Parathyroid adenoma (tissue), 2 donors: ENCODE data around the gene KDR.

Source experiments
- H2AFZ ChIP-seq: fragments of 300-600 bp; sonication (generic); one replicate; pipeline ENCODE4 v1.7.0; 2017; ENCODE audit warnings: antibody characterized with exemption, mild to moderate bottlenecking
- H3K27ac ChIP-seq: fragments of 300-600 bp; sonication (generic); one replicate; pipeline ENCODE4 v1.7.0; 2017
- H3K27me3 ChIP-seq: fragments of 300-600 bp; sonication (generic); one replicate; pipeline ENCODE4 v1.7.0; 2017; ENCODE audit warnings: low read length; ENCODE audit not compliant: control insufficient read depth, insufficient read depth
- H3K36me3 ChIP-seq: fragments of 300-600 bp; sonication (generic); one replicate; pipeline ENCODE4 v1.7.0; 2017; ENCODE audit warnings: low read length; ENCODE audit not compliant: control insufficient read depth, insufficient read depth
- H3K4me1 ChIP-seq: fragments of 300-600 bp; sonication (generic); one replicate; pipeline ENCODE4 v1.7.0; 2017; ENCODE audit warnings: control low read depth
- H3K4me2 ChIP-seq: fragments of 300-600 bp; sonication (generic); one replicate; pipeline ENCODE4 v1.7.0; 2017; ENCODE audit warnings: low read length
- H3K4me3 ChIP-seq: fragments of 300-600 bp; sonication (generic); one replicate; pipeline ENCODE4 v1.7.0; 2017; ENCODE audit warnings: low read depth, low read length
- H3K79me2 ChIP-seq: fragments of 300-600 bp; sonication (generic); one replicate; pipeline ENCODE4 v1.7.0; 2017; ENCODE audit warnings: control low read depth
- H3K9ac ChIP-seq: fragments of 300-600 bp; sonication (generic); one replicate; pipeline ENCODE4 v1.7.0; 2017; ENCODE audit warnings: mild to moderate bottlenecking
- H3K9me3 ChIP-seq: fragments of 300-600 bp; sonication (generic); one replicate; pipeline ENCODE4 v1.7.0; 2017; ENCODE audit warnings: low read length; ENCODE audit not compliant: control insufficient read depth
- TF ChIP-seq, protein P1 (sequence below): fragments of 300-600 bp; sonication (generic); IDR thresholded peaks from one replicate; pipeline ENCODE4 v1.7.0; 2017; ENCODE audit warnings: antibody characterized with exemption, mild to moderate bottlenecking
- donor health status: primary hyperparathyroidism.

The KDR gene

DNA sequence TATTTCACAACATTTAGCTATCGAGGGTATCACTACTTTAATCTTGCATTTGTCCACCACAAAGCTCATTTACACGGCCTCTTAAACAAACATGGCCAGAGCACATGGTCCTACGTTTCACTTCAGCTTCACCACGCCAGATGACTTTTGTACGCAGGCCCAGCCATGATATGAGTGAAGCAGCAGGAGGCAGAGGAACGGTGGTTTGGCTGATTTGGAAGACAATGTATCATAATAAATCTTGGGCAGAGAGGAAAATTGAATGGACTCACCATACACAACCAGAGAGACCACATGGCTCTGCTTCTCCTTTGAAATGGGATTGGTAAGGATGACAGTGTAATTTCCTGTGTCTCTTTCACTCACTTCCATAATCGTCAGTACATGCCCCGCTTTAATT is 15.3 kb downstream of the KDR start:
- Histone ChIP-seq H3K27ac (no peak overlapping the region), H3K79me2 (no peaks in the 10 kb centered on the region), H3K9me3 (no peaks in the 10 kb centered on the region), H3K4me3 (no peak overlapping the region), H2AFZ (no peak overlapping the region), H3K27me3 (no peaks in the 10 kb centered on the region), H3K4me1 (no peaks in the 10 kb centered on the region), H3K4me2 (no peak overlapping the region), H3K36me3 (no peaks in the 10 kb centered on the region), H3K9ac (no peak overlapping the region)
- TF ChIP-seq, protein P1, sequence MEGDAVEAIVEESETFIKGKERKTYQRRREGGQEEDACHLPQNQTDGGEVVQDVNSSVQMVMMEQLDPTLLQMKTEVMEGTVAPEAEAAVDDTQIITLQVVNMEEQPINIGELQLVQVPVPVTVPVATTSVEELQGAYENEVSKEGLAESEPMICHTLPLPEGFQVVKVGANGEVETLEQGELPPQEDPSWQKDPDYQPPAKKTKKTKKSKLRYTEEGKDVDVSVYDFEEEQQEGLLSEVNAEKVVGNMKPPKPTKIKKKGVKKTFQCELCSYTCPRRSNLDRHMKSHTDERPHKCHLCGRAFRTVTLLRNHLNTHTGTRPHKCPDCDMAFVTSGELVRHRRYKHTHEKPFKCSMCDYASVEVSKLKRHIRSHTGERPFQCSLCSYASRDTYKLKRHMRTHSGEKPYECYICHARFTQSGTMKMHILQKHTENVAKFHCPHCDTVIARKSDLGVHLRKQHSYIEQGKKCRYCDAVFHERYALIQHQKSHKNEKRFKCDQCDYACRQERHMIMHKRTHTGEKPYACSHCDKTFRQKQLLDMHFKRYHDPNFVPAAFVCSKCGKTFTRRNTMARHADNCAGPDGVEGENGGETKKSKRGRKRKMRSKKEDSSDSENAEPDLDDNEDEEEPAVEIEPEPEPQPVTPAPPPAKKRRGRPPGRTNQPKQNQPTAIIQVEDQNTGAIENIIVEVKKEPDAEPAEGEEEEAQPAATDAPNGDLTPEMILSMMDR = no peak

DNA sequence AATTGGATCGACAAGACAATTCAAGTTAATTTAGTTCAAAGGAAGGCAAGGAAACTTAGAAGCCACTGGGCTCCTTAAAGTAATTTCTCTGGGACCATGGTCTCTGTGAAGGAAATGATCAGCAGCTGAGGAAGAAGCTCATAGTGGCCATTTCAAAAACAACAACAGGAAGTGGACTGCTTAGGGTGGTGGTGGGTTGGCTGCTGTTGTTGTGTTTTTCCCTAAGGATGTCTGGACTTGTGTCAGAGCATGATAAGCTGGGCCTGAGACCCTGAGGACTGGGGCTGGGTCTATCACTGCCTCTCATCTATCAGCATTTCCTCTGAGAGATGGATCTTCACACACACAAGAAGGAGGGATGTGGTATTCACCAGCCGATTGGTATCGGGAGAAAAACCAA is 18.3 kb downstream of the KDR start:
- Histone ChIP-seq H3K36me3 (no peaks in the 10 kb centered on the region), H3K9me3 (no peaks in the 10 kb centered on the region), H3K4me1 (no peaks in the 10 kb centered on the region), H3K9ac (no peak overlapping the region), H3K27ac (no peak overlapping the region), H3K4me2 (no peak overlapping the region), H3K27me3 (no peaks in the 10 kb centered on the region), H3K4me3 (no peak overlapping the region), H2AFZ (no peak overlapping the region), H3K79me2 (no peaks in the 10 kb centered on the region)
- TF ChIP-seq, protein P1 = no peak

- Histone ChIP-seq H2AFZ (no peak overlapping the region), H3K4me1 (no peaks in the 10 kb centered on the region), H3K9ac (no peak overlapping the region), H3K79me2 (no peaks in the 10 kb centered on the region), H3K4me2 (no peak overlapping the region), H3K9me3 (no peaks in the 10 kb centered on the region), H3K27me3 (no peaks in the 10 kb centered on the region), H3K36me3 (no peaks in the 10 kb centered on the region), H3K27ac (no peak overlapping the region), H3K4me3 (no peak overlapping the region)
- TF ChIP-seq, protein P1 = no peak
Measured at GRCh38 chr4:55103224-55103623, 22.2 kb downstream of the KDR start.

GRCh38 chr4:55099816-55100215 is 25.6 kb downstream of the KDR start:
- Histone ChIP-seq H3K4me1 (no peaks in the 10 kb centered on the region), H2AFZ (no peak overlapping the region), H3K9me3 (no peaks in the 10 kb centered on the region), H3K9ac (no peak overlapping the region), H3K36me3 (no peaks in the 10 kb centered on the region), H3K4me3 (no peak overlapping the region), H3K27ac (no peak overlapping the region), H3K79me2 (no peaks in the 10 kb centered on the region), H3K4me2 (no peak overlapping the region), H3K27me3 (no peaks in the 10 kb centered on the region)
- TF ChIP-seq, protein P1 = no peak

GRCh38 chr4:55098456-55099204 is 26.8 kb downstream of the KDR start:
- Histone ChIP-seq H3K36me3 (no peaks in the 10 kb centered on the region), H3K27me3 (no peaks in the 10 kb centered on the region), H3K9me3 (no peaks in the 10 kb centered on the region), H3K4me2 (no peak overlapping the region), H2AFZ (no peak overlapping the region), H3K4me1 (no peaks in the 10 kb centered on the region), H3K4me3 (no peak overlapping the region), H3K79me2 (no peaks in the 10 kb centered on the region), H3K27ac (no peak overlapping the region), H3K9ac (no peak overlapping the region)
- TF ChIP-seq, protein P1 = no peak
